Activated CD4-positive, alpha-beta T cell treated with anti-CD3 and anti-CD28 coated beads, Interleukin-2, amount 10 ng/mL, durations not matched to agents 24 days and 14 days (primary cell): Measurements from ENCODE around the gene EPHB1. TPM values are rescaled to one million over a fixed set of nuclear protein-coding genes. Genes with fewer than 3 reads are reported as not detected.

Experiments used
- DNase-seq: peaks from one replicate; pipeline ENCODE4 v3.0.0; 2022
- H3K27ac Mint-ChIP-seq: one replicate; pipeline ENCODE4 v1.8.0; 2022; ENCODE audit warnings: mild to moderate bottlenecking, mixed read lengths
- H3K27me3 Mint-ChIP-seq: one replicate; pipeline ENCODE4 v1.8.0; 2022; ENCODE audit warnings: mixed read lengths
- H3K36me3 Mint-ChIP-seq: one replicate; pipeline ENCODE4 v1.8.0; 2022; ENCODE audit warnings: low read depth, mild to moderate bottlenecking, mixed read lengths
- H3K4me1 Mint-ChIP-seq: one replicate; pipeline ENCODE4 v1.8.0; 2021; ENCODE audit warnings: mixed read lengths
- H3K4me3 Mint-ChIP-seq: one replicate; pipeline ENCODE4 v1.8.0; 2022; ENCODE audit warnings: mild to moderate bottlenecking, moderate library complexity, mixed read lengths
- H3K9me3 Mint-ChIP-seq: one replicate; pipeline ENCODE4 v1.8.0; 2021; ENCODE audit warnings: mixed read lengths
- intact Hi-C: fragments of 100-400 bp; cut with micrococcal nuclease; formaldehyde crosslinking; loops from one replicate; pipeline ENCODE4 v1.15.1; 2023
- total RNA-seq: library from RNA; stranded (reverse); gene quantifications from 2 replicates; pipeline ENCODE4 v1.2.3, GENCODE V29; 2022

The EPHB1 gene
- total RNA-seq, 1 donor from 2014 or later = 1.6 TPM

DNA sequence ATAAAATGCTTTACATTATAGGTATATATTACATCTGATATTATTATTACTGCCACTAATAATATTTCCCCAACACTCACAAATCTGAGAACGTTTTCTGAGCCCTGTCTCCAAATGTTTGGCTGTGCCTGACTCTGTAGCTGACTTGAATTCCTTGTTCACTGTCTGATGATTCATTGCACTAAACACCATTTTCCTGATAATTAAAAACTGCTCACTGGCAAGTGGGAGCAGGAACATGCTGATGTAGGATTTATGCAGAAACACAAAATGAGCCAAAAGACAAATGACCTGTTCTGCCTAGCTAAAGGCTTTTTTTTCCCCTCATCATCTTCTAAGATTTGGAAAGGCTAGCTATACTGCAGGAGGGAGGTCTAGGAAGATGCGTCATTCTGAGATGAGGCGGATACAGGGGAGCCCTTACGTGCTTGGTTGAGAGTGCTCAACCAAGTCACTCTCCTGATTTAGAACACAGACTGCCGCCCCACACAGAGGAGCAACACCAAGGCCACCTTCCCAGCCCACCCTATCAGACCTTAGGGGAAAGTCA is 380.7 kb downstream of the EPHB1 start:
- Mint-ChIP-seq H3K4me3 (no peak overlapping the region), H3K9me3 (peaks cover 6% of the 10 kb centered on the region), H3K27ac (no peak overlapping the region), H3K27me3 (no peaks in the 10 kb centered on the region), H3K4me1 (no peaks in the 10 kb centered on the region), H3K36me3 (no peaks in the 10 kb centered on the region)
- intact Hi-C loops = no loop called here
- DNase-seq = no peak

DNA sequence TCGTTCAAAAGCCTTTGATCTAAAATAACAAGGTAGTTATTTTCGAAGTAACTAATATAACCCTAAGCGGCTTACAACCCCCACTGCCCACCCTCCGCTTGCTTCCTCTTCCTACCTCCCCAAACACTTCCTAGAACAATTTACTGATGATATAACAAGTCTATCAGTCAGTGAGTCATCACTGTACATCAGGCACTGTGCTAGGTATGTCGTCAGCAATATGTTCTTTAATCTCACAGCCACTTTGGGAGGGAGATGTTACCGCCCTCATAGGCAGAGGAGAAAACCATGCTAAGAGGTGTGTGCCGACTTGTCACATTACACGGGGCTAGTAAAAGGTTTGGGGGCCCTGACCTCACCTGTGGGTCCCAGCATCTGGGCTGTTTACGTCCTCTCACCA is 381.8 kb downstream of the EPHB1 start:
- H3K9me3 Mint-ChIP-seq = peaks cover 6% of the 10 kb centered on the region
- intact Hi-C loops = no loop called here
- no peaks in the 10 kb centered on the region for H3K27me3 Mint-ChIP-seq
- no peak for DNase-seq
- H3K27ac Mint-ChIP-seq = no peak overlapping the region
- H3K4me3 Mint-ChIP-seq = no peak overlapping the region
- H3K4me1 Mint-ChIP-seq = no peaks in the 10 kb centered on the region
- no peaks in the 10 kb centered on the region for H3K36me3 Mint-ChIP-seq

DNA sequence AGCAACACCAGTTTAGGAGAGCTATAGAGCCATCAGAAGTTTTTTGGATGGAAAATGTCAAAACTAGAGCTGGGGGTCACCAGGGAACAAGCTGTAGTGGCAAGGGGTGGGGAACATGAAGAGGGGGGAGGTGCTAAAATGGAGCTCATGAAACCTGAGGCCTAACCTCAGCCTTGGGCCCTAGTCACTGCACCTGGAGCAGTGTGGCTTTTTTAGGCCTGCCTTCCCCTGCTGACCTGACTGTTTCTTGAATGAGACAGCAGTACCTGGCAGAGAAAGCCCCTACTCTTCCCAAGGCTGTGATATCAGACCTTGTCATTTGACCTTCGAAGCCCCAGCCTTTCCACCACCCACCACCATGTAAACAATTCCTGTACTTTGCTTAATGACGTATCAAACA is 383.5 kb downstream of the EPHB1 start:
- Mint-ChIP-seq H3K36me3 (no peaks in the 10 kb centered on the region), H3K9me3 (peaks cover 6% of the 10 kb centered on the region)
- intact Hi-C loops = no loop called here

DNA sequence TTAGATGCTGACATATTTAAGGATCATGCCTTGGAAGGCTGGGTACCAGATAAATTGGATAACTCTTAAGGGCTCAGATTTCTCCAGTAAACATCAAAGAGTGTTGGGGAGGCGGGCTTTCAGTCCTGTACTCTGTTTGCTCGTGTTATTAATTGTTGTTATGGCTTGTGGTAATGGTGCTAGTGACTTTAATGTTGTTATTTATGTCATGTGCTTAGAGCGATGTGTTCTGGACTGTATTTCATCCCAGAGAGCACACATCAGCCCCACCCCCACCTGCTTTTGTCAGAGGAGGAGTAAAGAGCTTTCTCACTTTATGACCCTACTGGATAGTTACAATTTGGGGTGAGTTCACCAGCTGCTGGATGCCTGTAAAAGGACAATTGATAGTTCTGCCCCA is 386.3 kb downstream of the EPHB1 start:
- no peaks in the 10 kb centered on the region for H3K36me3 Mint-ChIP-seq
- no peak for DNase-seq
- H3K4me3 Mint-ChIP-seq = no peak overlapping the region
- H3K4me1 Mint-ChIP-seq = no peaks in the 10 kb centered on the region
- no peak overlapping the region for H3K27ac Mint-ChIP-seq
- intact Hi-C loops = no loop called here
- H3K27me3 Mint-ChIP-seq = no peaks in the 10 kb centered on the region
- peaks cover 6% of the 10 kb centered on the region for H3K9me3 Mint-ChIP-seq

More for the DNA sequence above, 383.5 kb downstream of the EPHB1 start:
- Mint-ChIP-seq H3K27me3 (no peaks in the 10 kb centered on the region), H3K4me3 (no peak overlapping the region), H3K4me1 (no peaks in the 10 kb centered on the region), H3K27ac (no peak overlapping the region)
- DNase-seq = no peak

DNA sequence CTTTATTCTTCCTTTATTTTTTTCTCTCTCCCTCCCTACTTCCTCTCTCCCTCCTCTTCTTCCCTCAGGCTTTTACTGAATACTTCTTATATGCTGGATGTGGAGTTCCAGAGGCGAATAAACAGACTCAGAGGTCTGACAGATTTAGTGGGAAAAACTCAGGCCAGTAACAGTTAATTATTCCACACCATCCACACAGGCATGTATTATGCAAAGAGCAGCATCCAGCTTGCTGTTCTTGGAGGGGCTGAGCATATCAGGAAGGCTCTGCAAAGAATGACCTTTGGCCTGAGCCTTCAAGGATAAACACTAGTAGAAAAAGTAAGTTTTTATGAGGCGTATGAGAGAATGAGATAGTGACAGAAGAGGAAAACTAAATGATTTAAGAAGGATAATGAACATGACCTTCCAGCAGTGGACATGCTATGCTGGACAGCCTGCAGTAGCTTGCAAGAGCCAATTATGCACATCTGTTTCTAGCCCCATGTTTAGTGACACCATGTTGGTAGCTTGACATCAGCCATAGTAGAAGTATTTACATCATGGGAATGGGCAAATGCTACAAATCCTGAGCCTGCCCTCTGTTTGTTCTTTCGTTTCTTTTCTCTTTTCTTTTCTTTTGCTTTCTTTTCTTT is 387.4 kb downstream of the EPHB1 start:
- H3K27me3 Mint-ChIP-seq = no peaks in the 10 kb centered on the region
- intact Hi-C loops = no loop called here
- H3K36me3 Mint-ChIP-seq = no peaks in the 10 kb centered on the region
- no peaks in the 10 kb centered on the region for H3K4me1 Mint-ChIP-seq
- H3K9me3 Mint-ChIP-seq = peaks cover 6% of the 10 kb centered on the region
- no peak overlapping the region for H3K27ac Mint-ChIP-seq
- no peak overlapping the region for H3K4me3 Mint-ChIP-seq
- no peak for DNase-seq

DNA sequence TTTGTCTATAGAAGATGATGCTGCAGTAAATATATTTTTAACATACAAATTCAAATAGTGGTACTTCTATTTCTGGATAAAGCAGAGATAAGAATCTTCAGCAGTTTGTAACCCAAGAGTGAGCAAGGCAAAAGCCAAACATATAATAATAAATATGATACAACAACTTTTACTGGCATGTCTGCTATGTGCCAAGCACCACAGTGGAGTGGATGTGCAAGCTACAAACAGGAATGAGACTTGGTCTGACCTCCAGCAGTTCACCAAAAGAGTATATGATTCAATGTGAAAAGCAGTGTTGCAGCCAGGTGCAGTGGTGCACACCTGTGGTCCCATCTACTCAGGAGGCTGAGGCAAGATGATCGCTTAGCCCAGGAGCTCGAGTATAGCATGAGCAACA is 395.6 kb downstream of the EPHB1 start:
- no peak for DNase-seq
- H3K36me3 Mint-ChIP-seq = no peaks in the 10 kb centered on the region

DNA sequence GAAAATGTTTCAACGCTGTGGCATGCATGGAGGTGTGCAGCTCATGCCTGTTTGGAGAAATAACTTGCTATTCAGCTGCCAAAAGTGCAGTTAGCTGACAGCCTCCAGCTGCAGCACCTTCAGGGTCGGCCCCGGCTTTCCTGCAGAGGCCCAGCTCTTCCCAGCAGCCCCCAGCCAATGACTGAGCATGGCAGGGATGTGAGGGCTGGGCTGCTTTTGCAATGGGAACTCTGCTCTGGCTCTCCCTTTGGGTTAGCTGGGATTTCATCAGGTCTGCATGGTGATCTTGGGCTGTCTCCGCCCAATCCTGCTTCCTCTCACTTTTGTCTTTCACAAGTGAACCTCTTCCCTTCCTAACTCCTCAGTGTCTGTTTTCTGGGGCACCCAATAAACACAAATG is 396.6 kb downstream of the EPHB1 start:
- Mint-ChIP-seq H3K9me3 (no peaks in the 10 kb centered on the region), H3K4me3 (no peak overlapping the region), H3K4me1 (no peaks in the 10 kb centered on the region), H3K36me3 (no peaks in the 10 kb centered on the region), H3K27ac (no peak overlapping the region), H3K27me3 (no peaks in the 10 kb centered on the region)
- no peak for DNase-seq
- intact Hi-C loops = no loop called here

More for the DNA sequence above, 395.6 kb downstream of the EPHB1 start:
- H3K27me3 Mint-ChIP-seq = no peaks in the 10 kb centered on the region
- H3K4me3 Mint-ChIP-seq = no peak overlapping the region
- intact Hi-C loops = no loop called here
- no peaks in the 10 kb centered on the region for H3K9me3 Mint-ChIP-seq
- no peaks in the 10 kb centered on the region for H3K4me1 Mint-ChIP-seq
- H3K27ac Mint-ChIP-seq = no peak overlapping the region

DNA sequence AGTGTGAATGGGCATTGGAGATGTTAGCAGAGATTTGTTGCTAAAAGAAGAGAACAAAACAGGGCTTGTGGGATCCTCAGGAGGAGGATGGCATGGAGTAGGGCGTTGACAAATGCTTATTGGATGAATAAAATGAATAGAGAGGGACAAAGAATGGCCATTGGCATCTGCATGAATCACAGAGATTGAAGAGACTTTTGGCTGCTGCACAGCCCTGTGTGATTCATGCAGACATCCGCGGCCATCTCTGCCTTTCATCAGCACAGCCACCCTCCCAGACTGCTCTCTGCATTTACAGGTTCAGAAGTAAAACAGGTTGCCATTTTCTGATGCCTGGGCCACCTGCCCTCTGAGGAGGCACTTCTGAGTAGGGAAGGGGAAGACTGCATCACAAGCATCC is 397.9 kb downstream of the EPHB1 start:
- Mint-ChIP-seq H3K4me1 (no peaks in the 10 kb centered on the region), H3K9me3 (no peaks in the 10 kb centered on the region), H3K27ac (no peak overlapping the region), H3K4me3 (no peak overlapping the region), H3K36me3 (no peaks in the 10 kb centered on the region), H3K27me3 (no peaks in the 10 kb centered on the region)
- DNase-seq = no peak
- intact Hi-C loops = no loop called here

DNA sequence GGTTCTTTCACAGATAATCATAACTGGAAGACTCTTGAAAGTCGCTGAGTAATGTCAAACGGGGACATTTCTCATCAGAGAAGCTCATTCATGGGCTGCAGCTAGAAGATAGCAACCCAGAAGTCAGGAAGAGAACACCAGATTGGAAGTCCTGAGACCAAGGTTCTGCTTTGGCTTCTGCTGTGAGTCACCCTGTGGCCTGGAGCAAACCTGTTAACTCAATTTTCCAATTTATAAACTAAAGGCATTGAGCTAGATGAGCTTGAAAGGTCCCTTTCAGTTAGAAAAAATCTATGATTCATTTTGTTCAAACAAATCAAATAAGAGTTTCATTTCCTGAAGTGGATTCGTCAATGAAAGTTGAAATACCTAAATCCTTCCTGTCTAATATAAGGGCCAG is 402.2 kb downstream of the EPHB1 start:
- intact Hi-C loops = no loop called here
- DNase-seq = no peak
- Mint-ChIP-seq H3K27me3 (no peaks in the 10 kb centered on the region), H3K4me1 (no peaks in the 10 kb centered on the region), H3K27ac (no peak overlapping the region), H3K4me3 (no peak overlapping the region), H3K9me3 (peaks cover 4% of the 10 kb centered on the region), H3K36me3 (no peaks in the 10 kb centered on the region)

DNA sequence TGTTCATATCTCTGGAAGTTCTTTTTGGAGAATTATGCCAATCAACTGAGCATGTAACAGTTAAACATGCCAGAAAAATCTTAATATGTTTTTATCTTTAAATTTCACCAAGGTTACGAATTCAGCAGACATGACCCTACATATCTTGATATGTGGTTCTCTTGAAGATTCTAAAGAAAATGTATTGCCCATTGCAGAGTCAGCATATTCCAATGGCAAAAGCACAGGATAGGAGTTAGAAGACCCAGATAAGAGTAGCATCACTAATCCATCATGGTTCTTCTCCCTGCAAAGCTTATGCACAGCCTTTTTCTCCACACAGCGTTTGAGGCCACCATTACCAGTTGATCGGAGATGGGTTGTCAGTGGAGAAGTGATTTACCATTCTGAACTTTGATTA is 402.8 kb downstream of the EPHB1 start:
- intact Hi-C loops = no loop called here
- H3K9me3 Mint-ChIP-seq = peaks cover 4% of the 10 kb centered on the region
- no peak for DNase-seq
- H3K27ac Mint-ChIP-seq = no peak overlapping the region
- no peaks in the 10 kb centered on the region for H3K27me3 Mint-ChIP-seq
- H3K36me3 Mint-ChIP-seq = no peaks in the 10 kb centered on the region
- no peak overlapping the region for H3K4me3 Mint-ChIP-seq
- H3K4me1 Mint-ChIP-seq = no peaks in the 10 kb centered on the region

DNA sequence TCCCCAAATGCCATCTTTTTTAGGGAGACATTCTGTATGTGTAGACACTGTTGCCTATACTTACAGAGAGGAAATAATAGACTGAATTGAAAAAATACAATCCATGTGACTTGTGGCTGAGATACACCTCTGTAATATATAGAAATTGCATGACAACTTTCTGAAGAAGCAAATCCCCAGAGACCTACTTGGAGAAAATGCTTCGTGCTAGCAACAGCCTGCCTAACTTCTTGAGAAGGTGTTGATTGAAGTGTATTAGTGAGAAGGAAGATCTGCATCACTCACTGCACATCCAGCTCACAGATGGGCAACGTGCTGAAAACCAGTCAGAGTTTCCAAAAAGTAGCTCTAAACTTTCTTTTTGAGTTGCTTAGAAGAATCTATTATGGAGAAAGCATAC is 404.1 kb downstream of the EPHB1 start:
- Mint-ChIP-seq H3K4me3 (no peak overlapping the region), H3K4me1 (no peaks in the 10 kb centered on the region), H3K27ac (no peak overlapping the region), H3K27me3 (no peaks in the 10 kb centered on the region), H3K36me3 (no peaks in the 10 kb centered on the region), H3K9me3 (peaks cover 4% of the 10 kb centered on the region)
- no peak for DNase-seq
- intact Hi-C loops = no loop called here

DNA sequence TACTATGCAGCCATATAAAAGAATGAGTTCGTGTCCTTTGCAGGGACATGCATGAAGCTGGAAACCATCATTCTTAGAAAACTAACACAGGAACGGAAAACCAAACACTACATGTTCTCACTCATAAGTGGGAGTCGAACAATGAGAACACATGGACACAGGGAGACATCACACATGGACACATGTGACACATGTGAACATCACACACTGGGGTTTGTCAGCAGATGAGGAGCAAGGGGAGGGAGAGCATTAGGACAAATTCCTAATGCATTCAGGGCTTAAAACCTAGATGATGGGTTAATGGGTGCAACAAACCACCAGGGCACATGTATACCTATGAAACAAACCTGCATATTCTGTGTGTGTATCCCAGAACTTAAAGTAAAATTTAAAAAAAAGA is 408.0 kb downstream of the EPHB1 start:
- intact Hi-C loops = no loop called here
- H3K27me3 Mint-ChIP-seq = no peaks in the 10 kb centered on the region
- H3K4me1 Mint-ChIP-seq = no peaks in the 10 kb centered on the region
- no peak overlapping the region for H3K4me3 Mint-ChIP-seq
- no peaks in the 10 kb centered on the region for H3K36me3 Mint-ChIP-seq
- H3K9me3 Mint-ChIP-seq = peaks cover 4% of the 10 kb centered on the region
- H3K27ac Mint-ChIP-seq = no peak overlapping the region
- no peak for DNase-seq

DNA sequence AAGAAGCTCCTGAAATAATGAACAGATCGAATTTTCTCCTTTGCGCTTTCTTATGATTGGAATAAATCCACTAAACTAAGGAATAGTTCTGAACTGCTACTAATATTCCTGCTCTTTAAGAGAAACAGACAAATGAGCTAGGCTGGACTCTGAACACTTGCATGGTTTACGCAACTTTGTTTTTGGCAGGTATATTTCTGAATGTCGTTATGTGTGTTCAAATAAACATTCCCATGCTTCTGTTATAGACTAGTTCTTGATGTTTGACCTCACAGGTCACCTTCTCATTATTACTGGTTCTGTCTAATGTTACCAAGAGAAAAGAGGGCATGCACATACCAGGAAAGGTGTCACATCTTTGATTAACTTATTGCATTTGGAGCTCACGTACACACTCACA is 418.2 kb downstream of the EPHB1 start:
- H3K27ac Mint-ChIP-seq = no peak overlapping the region
- H3K27me3 Mint-ChIP-seq = no peaks in the 10 kb centered on the region
- no peak overlapping the region for H3K4me3 Mint-ChIP-seq
- DNase-seq = no peak
- no peaks in the 10 kb centered on the region for H3K9me3 Mint-ChIP-seq
- H3K4me1 Mint-ChIP-seq = no peaks in the 10 kb centered on the region
- no peaks in the 10 kb centered on the region for H3K36me3 Mint-ChIP-seq
- intact Hi-C loops = no loop called here

DNA sequence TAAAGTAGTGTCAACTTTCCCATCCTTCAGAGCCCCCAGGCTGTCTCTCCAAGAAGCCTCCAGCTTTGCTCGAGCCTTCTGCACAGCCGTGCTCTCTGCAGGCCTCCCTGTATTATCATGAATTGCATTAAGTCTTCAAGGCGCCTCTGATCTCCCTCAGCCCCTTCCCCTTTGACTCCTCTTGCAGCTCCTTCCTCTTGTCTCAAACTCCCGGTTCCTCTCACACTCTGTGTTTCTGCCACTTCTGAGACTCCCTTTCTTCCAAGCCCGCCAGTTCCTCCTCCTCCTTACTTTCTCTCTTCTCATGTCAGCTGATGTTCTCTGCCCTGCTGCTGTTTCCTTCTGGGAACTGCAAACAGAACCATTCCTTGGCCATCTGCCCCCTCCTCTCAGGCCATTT is 418.8 kb downstream of the EPHB1 start:
- intact Hi-C loops = no loop called here

DNA sequence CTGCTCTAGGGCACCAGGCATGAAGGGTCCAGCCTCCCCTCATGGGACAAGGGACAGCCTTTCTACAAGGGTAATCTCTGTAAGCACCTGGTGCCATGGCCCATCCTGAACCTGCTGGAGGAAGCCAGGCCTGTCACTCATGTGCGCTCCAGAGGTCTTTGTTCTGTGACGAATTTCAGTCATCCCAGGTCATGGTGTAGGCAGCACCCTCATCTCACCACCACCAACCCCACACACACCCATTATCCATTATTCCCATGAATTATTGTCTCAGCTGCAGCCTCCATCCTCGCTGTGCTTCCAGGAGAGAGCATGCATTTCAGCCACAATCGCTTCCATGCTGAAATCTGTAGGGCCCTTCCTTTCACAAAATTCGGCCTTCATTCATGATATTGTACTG is 419.3 kb downstream of the EPHB1 start:
- H3K9me3 Mint-ChIP-seq = no peaks in the 10 kb centered on the region
- intact Hi-C loops = no loop called here
- no peak for DNase-seq
- no peaks in the 10 kb centered on the region for H3K27me3 Mint-ChIP-seq
- no peak overlapping the region for H3K4me3 Mint-ChIP-seq
- H3K4me1 Mint-ChIP-seq = no peaks in the 10 kb centered on the region
- H3K27ac Mint-ChIP-seq = no peak overlapping the region
- no peaks in the 10 kb centered on the region for H3K36me3 Mint-ChIP-seq

More for the DNA sequence above, 418.8 kb downstream of the EPHB1 start:
- no peaks in the 10 kb centered on the region for H3K9me3 Mint-ChIP-seq
- no peak overlapping the region for H3K27ac Mint-ChIP-seq
- no peak for DNase-seq
- H3K27me3 Mint-ChIP-seq = no peaks in the 10 kb centered on the region
- H3K4me1 Mint-ChIP-seq = no peaks in the 10 kb centered on the region
- H3K4me3 Mint-ChIP-seq = no peak overlapping the region
- no peaks in the 10 kb centered on the region for H3K36me3 Mint-ChIP-seq
